ENCODE results near the gene EXOC2. TPM values are rescaled to one million over a fixed set of nuclear protein-coding genes. Genes with fewer than 3 reads are reported as not detected.

Gene EXOC2
- total RNA-seq, 2 donors from 2014 or later = 34.0 to 46.1 TPM

- ATAC-seq = no peak
- H3K9me3 Mint-ChIP-seq = no peaks in the 10 kb centered on the region
- DNase-seq (ENCODE audit: low spot score) = no peak
- no peaks in the 10 kb centered on the region for H3K27me3 Mint-ChIP-seq
- no peak overlapping the region for H3K4me3 Mint-ChIP-seq
- peak overlapping the region; percentile 62 to 79 for H3K27ac Mint-ChIP-seq
- H3K4me1 Mint-ChIP-seq (ENCODE audit: low read depth in 2 of 2) = peaks cover 17 to 28% of the 10 kb centered on the region in 2 donors
- peaks cover 35% of the 10 kb centered on the region for H3K36me3 Mint-ChIP-seq
Measured at GRCh38 chr6:520820-521219, 172.1 kb downstream of the EXOC2 start.

GRCh38 chr6:518218-518617 is 174.7 kb downstream of the EXOC2 start:
- H3K27ac Mint-ChIP-seq = peak overlapping the region in 1 of 2 donors; percentile 37
- H3K27me3 Mint-ChIP-seq = no peaks in the 10 kb centered on the region
- no peak for DNase-seq (ENCODE audit: low spot score)
- no peak for ATAC-seq
- no peaks in the 10 kb centered on the region for H3K9me3 Mint-ChIP-seq
- H3K4me1 Mint-ChIP-seq (ENCODE audit: low read depth in 2 of 2) = peaks cover 25 to 35% of the 10 kb centered on the region in 2 donors
- H3K36me3 Mint-ChIP-seq = peaks cover 35% of the 10 kb centered on the region
- H3K4me3 Mint-ChIP-seq = no peak overlapping the region

- ATAC-seq = no peak
- Mint-ChIP-seq H3K4me3 (no peak overlapping the region), H3K27ac (no peak overlapping the region), H3K9me3 (no peaks in the 10 kb centered on the region), H3K27me3 (no peaks in the 10 kb centered on the region), H3K36me3 (peaks cover 30% of the 10 kb centered on the region), H3K4me1 (ENCODE audit: low read depth in 2 of 2) (peaks cover 34 to 38% of the 10 kb centered on the region in 2 donors)
- DNase-seq (ENCODE audit: low spot score) = no peak
Measured at GRCh38 chr6:516213-516612, 176.7 kb downstream of the EXOC2 start.

DNA sequence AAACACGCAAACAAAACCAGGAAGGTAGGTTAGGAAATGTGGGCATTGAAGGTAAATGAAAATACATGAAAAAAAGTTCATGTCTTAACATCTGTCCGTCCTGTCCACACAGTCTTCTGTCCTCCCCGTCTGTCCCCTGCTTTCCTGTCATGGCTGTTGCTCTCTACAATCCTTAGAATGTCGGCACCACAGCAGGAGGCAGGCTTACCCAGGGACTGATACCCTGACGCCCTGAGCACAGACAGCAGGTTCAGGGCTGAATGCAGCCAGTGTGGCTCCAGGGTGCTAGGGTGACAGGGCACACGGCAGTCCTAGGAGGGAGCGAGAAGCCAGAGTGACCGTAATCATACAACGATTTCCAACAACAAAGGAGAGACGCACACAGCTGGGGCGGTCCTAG is 177.7 kb downstream of the EXOC2 start:
- H3K4me1 Mint-ChIP-seq (ENCODE audit: low read depth in 2 of 2) = peaks cover 36 to 42% of the 10 kb centered on the region in 2 donors
- H3K27ac Mint-ChIP-seq = no peak overlapping the region
- H3K36me3 Mint-ChIP-seq = peaks cover 25% of the 10 kb centered on the region

GRCh38 chr6:514396-514978 is 178.5 kb downstream of the EXOC2 start:
- H3K4me1 Mint-ChIP-seq (ENCODE audit: low read depth in 2 of 2) = peaks cover 44 to 50% of the 10 kb centered on the region in 2 donors
- H3K36me3 Mint-ChIP-seq = peaks cover 25% of the 10 kb centered on the region
- H3K9me3 Mint-ChIP-seq = no peaks in the 10 kb centered on the region
- peak overlapping the region; percentile 14 to 25 for H3K27ac Mint-ChIP-seq
- H3K4me3 Mint-ChIP-seq = no peak overlapping the region
- ATAC-seq (peak; percentile 10 to 36), DNase-seq (ENCODE audit: low spot score) (no peak)
- H3K27me3 Mint-ChIP-seq = no peaks in the 10 kb centered on the region

More for the DNA sequence above, 177.7 kb downstream of the EXOC2 start:
- ATAC-seq (no peak), DNase-seq (ENCODE audit: low spot score) (no peak)
- H3K4me3 Mint-ChIP-seq = no peak overlapping the region
- H3K27me3 Mint-ChIP-seq = no peaks in the 10 kb centered on the region
- H3K9me3 Mint-ChIP-seq = no peaks in the 10 kb centered on the region

GRCh38 chr6:513961-514360 is 179.0 kb downstream of the EXOC2 start:
- peaks cover 25% of the 10 kb centered on the region for H3K36me3 Mint-ChIP-seq
- no peaks in the 10 kb centered on the region for H3K27me3 Mint-ChIP-seq
- H3K9me3 Mint-ChIP-seq = no peaks in the 10 kb centered on the region
- no peak for DNase-seq (ENCODE audit: low spot score)
- peak overlapping the region; percentile 14 to 25 for H3K27ac Mint-ChIP-seq
- peaks cover 48 to 55% of the 10 kb centered on the region in 2 donors for H3K4me1 Mint-ChIP-seq (ENCODE audit: low read depth in 2 of 2)
- no peak overlapping the region for H3K4me3 Mint-ChIP-seq
- ATAC-seq = no peak

GRCh38 chr6:513058-513457 is 179.9 kb downstream of the EXOC2 start:
- ATAC-seq = no peak
- no peaks in the 10 kb centered on the region for H3K27me3 Mint-ChIP-seq
- H3K4me3 Mint-ChIP-seq = no peak overlapping the region

GRCh38 chr6:511488-512137 is 181.3 kb downstream of the EXOC2 start:
- DNase-seq (ENCODE audit: low spot score) = no peak
- no peak for ATAC-seq
- H3K27ac Mint-ChIP-seq = peak overlapping the region in 1 of 2 donors; percentile 62
- H3K4me1 Mint-ChIP-seq (ENCODE audit: low read depth in 2 of 2) = peaks cover 58 to 71% of the 10 kb centered on the region in 2 donors
- no peaks in the 10 kb centered on the region for H3K27me3 Mint-ChIP-seq
- no peak overlapping the region for H3K4me3 Mint-ChIP-seq
- H3K9me3 Mint-ChIP-seq = no peaks in the 10 kb centered on the region
- peaks cover 8% of the 10 kb centered on the region for H3K36me3 Mint-ChIP-seq

More at GRCh38 chr6:513058-513457, 179.9 kb downstream of the EXOC2 start:
- Mint-ChIP-seq H3K4me1 (ENCODE audit: low read depth in 2 of 2) (peaks cover 56 to 64% of the 10 kb centered on the region in 2 donors), H3K36me3 (peaks cover 20% of the 10 kb centered on the region), H3K27ac (peak overlapping the region in 1 of 2 donors; percentile 25), H3K9me3 (no peaks in the 10 kb centered on the region)
- DNase-seq (ENCODE audit: low spot score) = no peak

GRCh38 chr6:509676-510075 is 183.3 kb downstream of the EXOC2 start:
- Mint-ChIP-seq H3K9me3 (no peaks in the 10 kb centered on the region), H3K4me1 (ENCODE audit: low read depth in 2 of 2) (peaks cover 67 to 83% of the 10 kb centered on the region in 2 donors), H3K27ac (peak overlapping the region; percentile 77 to 89), H3K27me3 (no peaks in the 10 kb centered on the region), H3K4me3 (peak overlapping the region; percentile 52), H3K36me3 (peaks cover 5% of the 10 kb centered on the region)
- no peak for DNase-seq (ENCODE audit: low spot score)
- peak in 1 of 2 donors; percentile 52 for ATAC-seq

- Mint-ChIP-seq H3K36me3 (peaks cover 5% of the 10 kb centered on the region), H3K9me3 (no peaks in the 10 kb centered on the region), H3K4me1 (ENCODE audit: low read depth in 2 of 2) (peaks cover 65 to 82% of the 10 kb centered on the region in 2 donors), H3K27ac (peak overlapping the region; percentile 77 to 91), H3K4me3 (no peak overlapping the region), H3K27me3 (no peaks in the 10 kb centered on the region)
- ATAC-seq = no peak
- no peak for DNase-seq (ENCODE audit: low spot score)
Measured at GRCh38 chr6:508614-509013, 184.3 kb downstream of the EXOC2 start.

- peak overlapping the region; percentile 87 to 91 for H3K27ac Mint-ChIP-seq
- no peaks in the 10 kb centered on the region for H3K27me3 Mint-ChIP-seq
- H3K4me3 Mint-ChIP-seq = no peak overlapping the region
- peaks cover 5% of the 10 kb centered on the region for H3K36me3 Mint-ChIP-seq
- ATAC-seq (no peak), DNase-seq (ENCODE audit: low spot score) (no peak)
- no peaks in the 10 kb centered on the region for H3K9me3 Mint-ChIP-seq
- H3K4me1 Mint-ChIP-seq (ENCODE audit: low read depth in 2 of 2) = peaks cover 61 to 78% of the 10 kb centered on the region in 2 donors
Measured at GRCh38 chr6:508006-508405, 184.9 kb downstream of the EXOC2 start.

- peaks cover 67 to 85% of the 10 kb centered on the region in 2 donors for H3K4me1 Mint-ChIP-seq (ENCODE audit: low read depth in 2 of 2)
- peak overlapping the region; percentile 66 for H3K4me3 Mint-ChIP-seq
- H3K9me3 Mint-ChIP-seq = no peaks in the 10 kb centered on the region
- H3K36me3 Mint-ChIP-seq = peaks cover 10% of the 10 kb centered on the region
- H3K27me3 Mint-ChIP-seq = no peaks in the 10 kb centered on the region
- DNase-seq (ENCODE audit: low spot score) (no peak), ATAC-seq (peak in 1 of 2 donors; percentile 22)
- H3K27ac Mint-ChIP-seq = peak overlapping the region; percentile 87 to 91
Measured at GRCh38 chr6:506920-507622, 185.9 kb downstream of the EXOC2 start.

GRCh38 chr6:506508-506907 is 186.4 kb downstream of the EXOC2 start:
- Mint-ChIP-seq H3K36me3 (peaks cover 5% of the 10 kb centered on the region), H3K9me3 (no peaks in the 10 kb centered on the region), H3K27me3 (no peaks in the 10 kb centered on the region), H3K4me3 (peak overlapping the region; percentile 66), H3K4me1 (ENCODE audit: low read depth in 2 of 2) (peaks cover 67 to 85% of the 10 kb centered on the region in 2 donors), H3K27ac (peak overlapping the region; percentile 87 to 91)
- ATAC-seq (peak; percentile 38 to 77), DNase-seq (ENCODE audit: low spot score) (no peak)

DNA sequence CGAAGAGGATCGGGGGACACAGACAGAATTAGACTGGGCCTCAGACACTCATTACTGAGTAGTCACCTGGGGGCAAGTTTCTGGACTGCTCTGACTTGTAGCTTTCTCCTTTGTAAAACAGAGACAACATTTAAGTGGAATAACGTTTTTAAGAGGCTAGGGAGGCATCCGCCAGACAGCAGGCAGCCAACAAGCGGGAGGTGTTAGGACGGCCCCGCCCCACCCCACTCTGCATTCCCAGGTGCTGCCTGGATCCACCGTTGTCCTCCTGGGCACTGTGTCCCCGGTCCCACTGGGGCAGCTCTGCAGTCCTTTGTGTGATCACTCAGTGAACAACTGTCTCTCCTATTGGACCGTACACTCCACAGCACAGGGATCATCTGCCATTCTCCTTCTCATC is 187.6 kb downstream of the EXOC2 start:
- ATAC-seq = no peak
- no peak for DNase-seq (ENCODE audit: low spot score)
- no peak overlapping the region for H3K4me3 Mint-ChIP-seq

More for the DNA sequence above, 187.6 kb downstream of the EXOC2 start:
- Mint-ChIP-seq H3K4me1 (ENCODE audit: low read depth in 2 of 2) (peaks cover 65 to 83% of the 10 kb centered on the region in 2 donors), H3K27me3 (no peaks in the 10 kb centered on the region), H3K27ac (peak overlapping the region; percentile 87 to 91), H3K36me3 (peaks cover 5% of the 10 kb centered on the region), H3K9me3 (no peaks in the 10 kb centered on the region)

Measured in natural killer cell treated with Interleukin-12 subunit alpha and Interleukin-12 subunit beta and Interleukin-15 and Interleukin-18, amount 100 ng/mL, for 72 hours (primary cell).